Mesenchymal stem cell (in vitro differentiated cells and primary cell): Measurements from ENCODE around the gene CCAR1.

Experiments
- DNase-seq: peaks from one replicate; pipeline ENCODE4 v3.0.0-alpha.2; 2013
- H2AFZ ChIP-seq: one replicate; pipeline ENCODE4 v1.6.1; 2013; ENCODE audit warnings: low read depth, mild to moderate bottlenecking, control low read depth, inconsistent platforms, low read length, moderate library complexity
- H2AK5ac ChIP-seq: 2 replicates; pipeline ENCODE4 v1.6.1; 2013; ENCODE audit warnings: low read length, moderate library complexity, mild to moderate bottlenecking, inconsistent platforms; ENCODE audit not compliant: severe bottlenecking
- H2BK120ac ChIP-seq: one replicate; pipeline ENCODE4 v1.6.1; 2013; ENCODE audit warnings: low read depth, mild to moderate bottlenecking, inconsistent platforms, low read length, moderate library complexity
- H2BK12ac ChIP-seq, 2 experiments: one replicate each; pipeline ENCODE4 v1.6.1; 2013; ENCODE audit warnings: inconsistent platforms in 2 of 2, low read length in 2 of 2, mild to moderate bottlenecking in 2 of 2, moderate library complexity in 2 of 2, control low read depth in 1 of 2
- H2BK15ac ChIP-seq: one replicate; pipeline ENCODE4 v1.6.1; 2013; ENCODE audit warnings: mild to moderate bottlenecking, low read depth, inconsistent platforms; ENCODE audit not compliant: poor library complexity, severe bottlenecking
- H2BK5ac ChIP-seq: 2 replicates; pipeline ENCODE4 v1.6.1; 2013; ENCODE audit warnings: low read depth, mild to moderate bottlenecking, low read length, control low read depth, inconsistent platforms; ENCODE audit not compliant: poor library complexity, severe bottlenecking
- H3K14ac ChIP-seq, 2 experiments: one replicate each; pipeline ENCODE4 v1.6.1; 2013; ENCODE audit warnings: inconsistent platforms in 2 of 2, low read length in 2 of 2, control low read depth in 1 of 2, mild to moderate bottlenecking in 1 of 2, moderate library complexity in 1 of 2
- H3K18ac ChIP-seq, 2 experiments: one replicate each; pipeline ENCODE4 v1.6.1; 2013; ENCODE audit warnings: inconsistent platforms in 2 of 2, low read length in 2 of 2, control low read depth in 1 of 2, low read depth in 1 of 2, mild to moderate bottlenecking in 1 of 2
- H3K23ac ChIP-seq, 2 experiments: one replicate each; pipeline ENCODE4 v1.6.1; 2013; ENCODE audit warnings: inconsistent platforms in 2 of 2, low read length in 2 of 2, mild to moderate bottlenecking in 2 of 2, moderate library complexity in 2 of 2, control low read depth in 1 of 2
- H3K27ac ChIP-seq: 2 replicates; pipeline ENCODE4 v1.5.1; 2013; ENCODE audit warnings: mild to moderate bottlenecking, moderate library complexity, low read length, control low read depth, inconsistent platforms; ENCODE audit not compliant: poor library complexity, severe bottlenecking
- H3K27me3 ChIP-seq, 2 experiments: 2 replicates each; pipeline versions ENCODE4 v1.6.1 to v1.7.0; 2013; ENCODE audit warnings: low read length in 2 of 2, mild to moderate bottlenecking in 2 of 2, moderate library complexity in 2 of 2, control low read depth in 1 of 2, inconsistent platforms in 1 of 2; ENCODE audit not compliant: control insufficient read depth in 1 of 2, insufficient read depth in 1 of 2
- H3K36me3 ChIP-seq, 2 experiments: 2 replicates each; pipeline versions ENCODE4 v1.6.1 to v1.7.0; 2013; ENCODE audit warnings: low read length in 2 of 2, control low read depth in 1 of 2, inconsistent platforms in 1 of 2, low read depth in 1 of 2, mild to moderate bottlenecking in 1 of 2; ENCODE audit not compliant: insufficient read depth in 2 of 2, control insufficient read depth in 1 of 2
- H3K4ac ChIP-seq, 2 experiments: one replicate each; pipeline ENCODE4 v1.6.1; 2013; ENCODE audit warnings: inconsistent platforms in 2 of 2, low read length in 2 of 2, mild to moderate bottlenecking in 2 of 2, moderate library complexity in 2 of 2, control low read depth in 1 of 2, low read depth in 1 of 2
- H3K4me1 ChIP-seq: 2 replicates; pipeline ENCODE4 v1.6.1; 2013; ENCODE audit warnings: low read depth, low read length, control low read depth; ENCODE audit not compliant: control insufficient read depth, insufficient read depth
- H3K4me2 ChIP-seq: 2 replicates; pipeline ENCODE4 v1.6.1; 2013; ENCODE audit warnings: low read length, mild to moderate bottlenecking, inconsistent platforms; ENCODE audit not compliant: poor library complexity, severe bottlenecking
- H3K4me3 ChIP-seq, 2 experiments: 2 replicates each; pipeline versions ENCODE4 v1.5.1 to v1.7.0; 2013; ENCODE audit warnings: low read length in 2 of 2, mild to moderate bottlenecking in 2 of 2, control low read depth in 1 of 2, low read depth in 1 of 2; ENCODE audit not compliant: insufficient read depth in 1 of 2
- H3K79me1 ChIP-seq: replicated peaks from 2 replicates; pipeline ENCODE4 v1.6.1; 2013; ENCODE audit warnings: mild to moderate bottlenecking, control low read depth, low read length, inconsistent platforms; ENCODE audit not compliant: poor library complexity, severe bottlenecking
- H3K9ac ChIP-seq: 2 replicates; pipeline ENCODE4 v1.7.0; 2013; ENCODE audit warnings: mild to moderate bottlenecking, low read length, moderate library complexity
- H3K9me3 ChIP-seq: 2 replicates; pipeline ENCODE4 v1.7.0; 2013; ENCODE audit warnings: mild to moderate bottlenecking, low read length; ENCODE audit not compliant: control insufficient read depth
- H4K8ac ChIP-seq: one replicate; pipeline ENCODE4 v1.6.1; 2013; ENCODE audit warnings: inconsistent platforms, mild to moderate bottlenecking, low read length, moderate library complexity
- H4K91ac ChIP-seq: one replicate; pipeline ENCODE4 v1.6.1; 2013; ENCODE audit warnings: mild to moderate bottlenecking, low read length, inconsistent platforms
- WGBS: methylation state at CpG from one replicate; pipeline ENCODE4 v1.1.7; 2013; ENCODE audit warnings: mixed read lengths; 5-methylcytosine and 5-hydroxymethylcytosine counted together

The CCAR1 gene

GRCh38 chr10:68756246-68756645, 35.2 kb downstream of the CCAR1 start:
- WGBS, result 95% methylated on average over 9 of the region's 12 CpGs
- DNase-seq, result no peak
- H3K36me3 ChIP-seq, result peaks cover 44 to 96% of the 10 kb centered on the region in 2 experiments
- no peak overlapping the region for H4K8ac ChIP-seq
- peaks cover 14% of the 10 kb centered on the region for H3K79me1 ChIP-seq
- H3K4me1 ChIP-seq, result no peaks in the 10 kb centered on the region
- H3K4me2 ChIP-seq, result no peak overlapping the region
- H2BK5ac ChIP-seq, result no peak overlapping the region
- no peak overlapping the region for H3K18ac ChIP-seq
- H4K91ac ChIP-seq, result no peak overlapping the region
- no peak overlapping the region for H3K4me3 ChIP-seq
- H3K14ac ChIP-seq, result no peak overlapping the region
- H3K9me3 ChIP-seq, result no peaks in the 10 kb centered on the region
- H2AK5ac ChIP-seq, result no peak overlapping the region
- no peak overlapping the region for H3K23ac ChIP-seq
- H2BK12ac ChIP-seq, result no peak overlapping the region
- no peak overlapping the region for H2AFZ ChIP-seq
- H3K4ac ChIP-seq, result no peak overlapping the region
- H2BK120ac ChIP-seq, result no peak overlapping the region
- no peaks in the 10 kb centered on the region for H3K27me3 ChIP-seq
- H3K9ac ChIP-seq, result no peak overlapping the region
- no peak overlapping the region for H3K27ac ChIP-seq
- no peak overlapping the region for H2BK15ac ChIP-seq

GRCh38 chr10:68756766-68757165, 35.7 kb downstream of the CCAR1 start:
- Histone ChIP-seq H3K79me1 (peaks cover 14% of the 10 kb centered on the region), H3K18ac (no peak overlapping the region), H3K23ac (no peak overlapping the region), H3K9ac (no peak overlapping the region), H2BK15ac (no peak overlapping the region), H4K91ac (no peak overlapping the region), H3K14ac (no peak overlapping the region), H3K27ac (no peak overlapping the region), H3K27me3 (no peaks in the 10 kb centered on the region), H3K9me3 (no peaks in the 10 kb centered on the region), H2BK12ac (no peak overlapping the region), H3K36me3 (peaks cover 43 to 95% of the 10 kb centered on the region in 2 experiments), H2AFZ (no peak overlapping the region), H3K4ac (no peak overlapping the region), H4K8ac (no peak overlapping the region), H2BK5ac (no peak overlapping the region), H2AK5ac (no peak overlapping the region), H3K4me3 (no peak overlapping the region), H3K4me1 (no peaks in the 10 kb centered on the region), H3K4me2 (no peak overlapping the region), H2BK120ac (no peak overlapping the region)
- 90% methylated on average over 2 of the region's 3 CpGs for WGBS
- no peak for DNase-seq

- H3K4me3 ChIP-seq, result no peak overlapping the region
These were observed 38.3 kb downstream of the CCAR1 start for GRCh38 chr10:68759223-68759863.

GRCh38 chr10:68759967-68760366, 38.9 kb downstream of the CCAR1 start:
- 75% methylated on average over 5 of the region's 5 CpGs for WGBS
- Histone ChIP-seq H3K4ac (no peak overlapping the region), H3K79me1 (peaks cover 22% of the 10 kb centered on the region)

More at GRCh38 chr10:68759223-68759863, 38.3 kb downstream of the CCAR1 start:
- Histone ChIP-seq H3K23ac (no peak overlapping the region), H2BK12ac (no peak overlapping the region), H4K8ac (no peak overlapping the region), H3K36me3 (peaks cover 50 to 89% of the 10 kb centered on the region in 2 experiments), H4K91ac (no peak overlapping the region), H3K4me1 (no peaks in the 10 kb centered on the region), H3K14ac (no peak overlapping the region), H2BK120ac (no peak overlapping the region), H3K9me3 (no peaks in the 10 kb centered on the region), H3K27ac (no peak overlapping the region), H3K18ac (no peak overlapping the region), H2AFZ (no peak overlapping the region), H2BK5ac (no peak overlapping the region), H3K4me2 (no peak overlapping the region), H2AK5ac (no peak overlapping the region), H2BK15ac (no peak overlapping the region), H3K27me3 (no peaks in the 10 kb centered on the region), H3K79me1 (peaks cover 19% of the 10 kb centered on the region), H3K9ac (no peak overlapping the region), H3K4ac (no peak overlapping the region)
- WGBS, result 100% methylated on average over 5 of the region's 6 CpGs
- DNase-seq, result no peak

More at GRCh38 chr10:68759967-68760366, 38.9 kb downstream of the CCAR1 start:
- H3K9me3 ChIP-seq, result no peaks in the 10 kb centered on the region
- H2AK5ac ChIP-seq, result no peak overlapping the region
- peaks cover 50 to 89% of the 10 kb centered on the region in 2 experiments for H3K36me3 ChIP-seq
- no peak overlapping the region for H3K4me2 ChIP-seq
- H3K27ac ChIP-seq, result no peak overlapping the region
- no peak overlapping the region for H2BK12ac ChIP-seq
- DNase-seq, result no peak
- H4K8ac ChIP-seq, result no peak overlapping the region
- no peak overlapping the region for H3K23ac ChIP-seq
- no peak overlapping the region for H2BK120ac ChIP-seq
- H2BK5ac ChIP-seq, result no peak overlapping the region
- H3K9ac ChIP-seq, result no peak overlapping the region
- H3K14ac ChIP-seq, result no peak overlapping the region
- H2BK15ac ChIP-seq, result no peak overlapping the region
- H2AFZ ChIP-seq, result no peak overlapping the region
- H3K4me1 ChIP-seq, result no peaks in the 10 kb centered on the region
- H4K91ac ChIP-seq, result no peak overlapping the region
- no peak overlapping the region for H3K4me3 ChIP-seq
- no peak overlapping the region for H3K18ac ChIP-seq
- H3K27me3 ChIP-seq, result no peaks in the 10 kb centered on the region
